GM23338 (cell line): ENCODE measurements around the gene CABS1. TPM values are rescaled to one million over a fixed set of nuclear protein-coding genes. Genes with fewer than 3 reads are reported as not detected.

ENCODE experiments used
- ATAC-seq: fragments of 200-7000 bp; cut with Tn5 transposase; 3 replicates; pipeline ENCODE4 v1.9.1; 2020
- DNase-seq: peaks from one replicate; pipeline ENCODE4 v3.0.0-alpha.2; 2015; ENCODE audit warnings: low spot score
- H2AFZ ChIP-seq: fragments of 200-600 bp; sonication (generic); 2 replicates; pipeline ENCODE4 v1.8.0; 2016; ENCODE audit warnings: antibody characterized with exemption, mild to moderate bottlenecking, moderate library complexity
- H3F3A ChIP-seq: fragments of 200-600 bp; sonication (generic); replicated peaks from 2 replicates; pipeline ENCODE4 v1.8.0; 2017; ENCODE audit warnings: antibody characterized with exemption, mixed run types, low read depth
- H3K27ac ChIP-seq: fragments of 200-600 bp; sonication (generic); 2 replicates; pipeline ENCODE4 v1.6.1; 2016; ENCODE audit warnings: low read depth
- H3K27me3 ChIP-seq: fragments of 200-600 bp; sonication (generic); 2 replicates; pipeline ENCODE4 v1.8.0; 2016; ENCODE audit warnings: mild to moderate bottlenecking, mixed run types, moderate library complexity; ENCODE audit not compliant: insufficient read depth
- H3K36me3 ChIP-seq: fragments of 200-600 bp; sonication (generic); 2 replicates; pipeline ENCODE4 v1.8.0; 2016; ENCODE audit warnings: mild to moderate bottlenecking; ENCODE audit not compliant: insufficient read depth
- H3K4me1 ChIP-seq: fragments of 200-600 bp; sonication (generic); 2 replicates; pipeline ENCODE4 v1.8.0; 2016; ENCODE audit warnings: mild to moderate bottlenecking, moderate library complexity; ENCODE audit not compliant: insufficient read depth
- H3K4me2 ChIP-seq: fragments of 200-600 bp; sonication (generic); 2 replicates; pipeline ENCODE4 v1.7.1; 2017; ENCODE audit warnings: mixed run types
- H3K4me3 ChIP-seq: fragments of 200-600 bp; sonication (generic); 2 replicates; pipeline ENCODE4 v1.6.1; 2016; ENCODE audit warnings: mixed run types
- H3K79me2 ChIP-seq: fragments of 200-600 bp; sonication (generic); replicated peaks from 2 replicates; pipeline ENCODE4 v1.8.0; 2017; ENCODE audit warnings: mild to moderate bottlenecking; ENCODE audit not compliant: insufficient read depth
- H3K9me2 ChIP-seq: fragments of 200-600 bp; sonication (generic); 2 replicates; pipeline ENCODE4 v1.8.0; 2017; ENCODE audit not compliant: insufficient read depth
- H4K20me1 ChIP-seq: fragments of 200-600 bp; sonication (generic); replicated peaks from 2 replicates; pipeline ENCODE4 v1.8.0; 2017; ENCODE audit warnings: mild to moderate bottlenecking; ENCODE audit not compliant: insufficient read depth
- H3K27ac Mint-ChIP-seq: 2 replicates; pipeline ENCODE4 v1.8.0; 2020; ENCODE audit warnings: inconsistent platforms, mild to moderate bottlenecking, moderate library complexity, mixed read lengths
- H3K27me3 Mint-ChIP-seq: 3 replicates; pipeline ENCODE4 v1.8.0; 2022; ENCODE audit warnings: low read depth, mild to moderate bottlenecking, moderate library complexity, mixed read lengths, inconsistent platforms; ENCODE audit not compliant: insufficient read depth, poor library complexity
- H3K36me3 Mint-ChIP-seq: 3 replicates; pipeline ENCODE4 v1.8.0; 2021; ENCODE audit warnings: low read depth, mild to moderate bottlenecking, inconsistent platforms, moderate library complexity, mixed read lengths
- H3K4me1 Mint-ChIP-seq: 3 replicates; pipeline ENCODE4 v1.8.0; 2020; ENCODE audit warnings: mild to moderate bottlenecking, inconsistent platforms, mixed read lengths
- H3K4me3 Mint-ChIP-seq: 3 replicates; pipeline ENCODE4 v1.8.0; 2021; ENCODE audit warnings: moderate library complexity, mild to moderate bottlenecking, inconsistent platforms, mixed read lengths
- H3K9me3 Mint-ChIP-seq: 3 replicates; pipeline ENCODE4 v1.8.0; 2020; ENCODE audit warnings: moderate library complexity, mild to moderate bottlenecking, inconsistent platforms, mixed read lengths
- CREB1 ChIP-seq: fragments of 250-450 bp; sonication (Bioruptor Pico); IDR thresholded peaks from 2 replicates; pipeline ENCODE4 v1.5.0; 2020; ENCODE audit warnings: low read depth, mild to moderate bottlenecking, moderate library complexity
- CTCF ChIP-seq, 2 experiments: fragments of 200-600 bp in 1 of 2; sonication (generic) in 1 of 2; conservative IDR thresholded peaks; 2 replicates each; pipeline versions ENCODE4 v1.5.1 to v1.6.1; 2016 to 2017; ENCODE audit warnings: antibody characterized with exemption in 2 of 2, low read depth in 2 of 2, mild to moderate bottlenecking in 2 of 2, moderate library complexity in 1 of 2
- EZH2 ChIP-seq: fragments of 200-600 bp; sonication (generic); IDR thresholded peaks from one replicate; pipeline ENCODE4 v1.8.0; 2017; ENCODE audit warnings: antibody characterized with exemption, mild to moderate bottlenecking, low read depth; ENCODE audit not compliant: unreplicated experiment
- EZH2phosphoT487 ChIP-seq: fragments of 200-600 bp; sonication (generic); IDR thresholded peaks from one replicate; pipeline ENCODE4 v1.8.1; 2018; ENCODE audit warnings: antibody characterized with exemption; ENCODE audit not compliant: unreplicated experiment
- NANOG ChIP-seq: IDR thresholded peaks from 2 replicates; pipeline ENCODE4 v1.6.1; 2016; ENCODE audit warnings: antibody characterized with exemption, borderline replicate concordance
- POLR2AphosphoS5 ChIP-seq: IDR thresholded peaks from 2 replicates; pipeline ENCODE4 v1.6.1; 2016; ENCODE audit warnings: antibody characterized with exemption, low read depth
- REST ChIP-seq: IDR thresholded peaks from one replicate; pipeline ENCODE4 v1.6.1; 2018; ENCODE audit warnings: antibody characterized with exemption; ENCODE audit not compliant: unreplicated experiment
- ZNF114 ChIP-seq: fragments of 250-450 bp; sonication (Bioruptor Pico); IDR thresholded peaks from 2 replicates; pipeline ENCODE4 v1.5.0; 2020; ENCODE audit warnings: mild to moderate bottlenecking, moderate library complexity
- polyA plus RNA-seq: library from polyadenylated mRNA; unstranded; fragments of >200 nt; fragmentation: Nextera tagmentation; extraction: Ambion mirVana; gene quantifications from 2 replicates; pipeline ENCODE4 v1.2.1, GENCODE V29; 2016
- total RNA-seq: library from RNA; depleted of rRNA; stranded (reverse); fragments of >200 nt; shearing (Covaris generic); gene quantifications from 2 replicates; pipeline ENCODE4 v1.2.3, GENCODE V29; 2014

The CABS1 gene
- total and polyA plus RNA-seq, 2 experiments from 2014 or later = not detected

DNA sequence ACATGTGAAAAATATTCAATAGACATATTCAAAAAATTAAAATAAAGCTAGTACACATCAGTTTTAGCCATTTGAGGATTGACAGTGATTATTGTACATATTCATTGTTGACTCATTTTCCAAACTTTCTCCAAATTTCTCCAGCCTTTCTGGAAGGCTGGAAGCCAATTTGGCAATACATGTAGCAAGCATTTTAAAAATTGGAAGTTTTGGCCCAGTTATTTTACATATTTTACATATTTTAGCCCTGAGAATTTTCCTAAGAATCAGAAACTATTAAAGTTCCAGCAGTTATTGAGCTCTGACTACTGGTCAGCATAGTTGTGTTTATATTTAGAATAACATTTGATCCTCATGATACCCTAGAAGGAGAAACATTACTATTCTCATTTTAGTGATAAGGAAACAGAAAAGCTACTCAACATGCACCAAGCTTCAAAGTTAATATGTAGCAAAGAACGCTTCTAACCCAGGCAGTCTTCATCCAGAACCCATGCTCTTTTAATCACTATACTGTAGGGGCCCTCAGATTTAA is 3.2 kb downstream of the CABS1 start (continued):
- TF ChIP-seq REST = no peak
- TF ChIP-seq POLR2AphosphoS5 = no peak
- TF ChIP-seq CTCF (conservative IDR thresholded peaks at IDR 0.05; ENCODE audit: low read depth in 2 of 2) = no peak
- TF ChIP-seq ZNF114 (CRISPR knock-in tag) = no peak

DNA sequence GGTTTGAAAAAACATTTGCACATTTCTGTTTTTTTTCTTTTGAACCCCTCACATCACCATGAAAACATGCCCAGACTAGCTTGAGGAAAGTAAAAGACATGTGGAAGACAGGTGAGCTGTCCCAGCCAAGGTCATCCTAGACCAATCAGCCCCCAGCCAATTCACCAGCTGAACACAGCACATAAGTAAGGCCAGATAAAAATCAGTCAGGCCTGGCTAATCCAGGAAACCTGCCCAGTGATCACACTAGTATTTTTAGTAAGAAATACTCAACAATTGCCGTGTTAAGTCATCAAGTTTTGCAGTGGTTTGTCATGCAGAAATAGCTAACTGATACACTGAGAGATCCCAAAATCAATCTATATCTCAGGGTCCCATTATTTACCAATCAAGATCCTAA is 21.4 kb downstream of the CABS1 start:
- H3K27ac Mint-ChIP-seq = no peak overlapping the region
- Histone ChIP-seq H3K4me2 (no peak overlapping the region), H2AFZ (peak overlapping the region; percentile 28; the same call in 1 of the 2 replicates), H3K27ac (no peak overlapping the region), H3F3A (no peaks in the 10 kb centered on the region), H3K36me3 (no peaks in the 10 kb centered on the region), H3K79me2 (no peaks in the 10 kb centered on the region), H3K4me1 (no peaks in the 10 kb centered on the region), H3K27me3 (no peaks in the 10 kb centered on the region), H3K4me3 (no peak overlapping the region), H3K9me2 (0 out of 2 replicates have a peak, but pooled peaks cover 5% of the 10 kb centered on the region), H4K20me1 (no peaks in the 10 kb centered on the region)
- no peaks in the 10 kb centered on the region for H3K36me3 Mint-ChIP-seq
- DNase-seq (no peak), ATAC-seq (no peak)
- no peaks in the 10 kb centered on the region for H3K27me3 Mint-ChIP-seq
- no peaks in the 10 kb centered on the region for H3K9me3 Mint-ChIP-seq
- H3K4me1 Mint-ChIP-seq = 0 out of 3 replicates have a peak, but pooled peaks cover 2% of the 10 kb centered on the region
- TF ChIP-seq EZH2 (no peak), CREB1 (CRISPR knock-in tag) (no peak)
- H3K4me3 Mint-ChIP-seq = no peak overlapping the region

DNA sequence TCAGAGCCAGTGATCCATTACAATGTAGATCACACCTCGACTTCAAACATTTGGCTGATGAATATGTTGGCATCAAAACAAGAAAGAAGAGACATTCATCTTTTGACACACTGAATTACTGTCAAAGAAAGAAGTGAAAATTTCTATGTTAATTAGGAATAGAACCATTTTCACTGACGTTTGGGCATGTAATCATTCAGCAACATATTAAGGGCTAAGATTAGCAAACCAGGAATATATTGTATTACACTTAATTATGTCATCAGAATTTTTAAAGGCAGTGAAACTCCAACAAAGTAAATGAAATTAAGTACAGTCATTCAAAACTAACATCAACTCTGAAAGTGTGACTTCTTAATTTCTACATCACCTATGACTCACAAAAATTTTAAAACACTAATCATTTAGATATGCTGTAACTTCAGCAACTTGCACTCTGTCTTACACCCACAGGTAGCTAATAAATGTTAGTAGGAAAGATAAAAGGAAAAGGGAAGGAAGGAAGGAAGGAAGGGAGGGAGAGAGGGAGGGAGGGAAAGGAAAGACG is 24.4 kb downstream of the CABS1 start:
- Histone ChIP-seq H4K20me1 (no peaks in the 10 kb centered on the region), H3K9me2 (0 out of 2 replicates have a peak, but pooled peaks cover 5% of the 10 kb centered on the region), H3K79me2 (no peaks in the 10 kb centered on the region), H3K27me3 (no peaks in the 10 kb centered on the region), H3K4me2 (no peak overlapping the region), H3K36me3 (no peaks in the 10 kb centered on the region), H3K4me1 (no peaks in the 10 kb centered on the region), H3K4me3 (no peak overlapping the region), H3K27ac (no peak overlapping the region), H2AFZ (no peak overlapping the region), H3F3A (no peaks in the 10 kb centered on the region)
- no peak for DNase-seq
- no peak for ATAC-seq
- no peaks in the 10 kb centered on the region for H3K27me3 Mint-ChIP-seq
- H3K4me1 Mint-ChIP-seq = peaks cover 2% of the 10 kb centered on the region; the same call in 1 of the 3 replicates
- no peak overlapping the region for H3K4me3 Mint-ChIP-seq
- H3K36me3 Mint-ChIP-seq = no peaks in the 10 kb centered on the region
- no peak overlapping the region for H3K27ac Mint-ChIP-seq
- no peaks in the 10 kb centered on the region for H3K9me3 Mint-ChIP-seq
- TF ChIP-seq EZH2phosphoT487 (no peak), CREB1 (CRISPR knock-in tag) (no peak), NANOG (no peak)
